Measurements from ENCODE around the gene SPTBN5.

SPTBN5 gene

GRCh38 chr15:41896566-41896965 is 2.7 kb upstream of the SPTBN5 start:
- TF ChIP-seq ZFP30 (CRISPR knock-in tag; IDR thresholded peaks at IDR 0.05) = no peak
- no peak for TF ChIP-seq RARB (CRISPR knock-in tag; IDR thresholded peaks at IDR 0.05)
- no peak for TF ChIP-seq TCF4 (CRISPR knock-in tag; IDR thresholded peaks at IDR 0.05; ENCODE audit: borderline replicate concordance)
- no peak for TF ChIP-seq CSDC2 (CRISPR knock-in tag; IDR thresholded peaks at IDR 0.05)
- no peak for TF ChIP-seq ZNF70 (CRISPR knock-in tag; IDR thresholded peaks at IDR 0.05)
- no peak for TF ChIP-seq PPARA (CRISPR knock-in tag; IDR thresholded peaks at IDR 0.05; ENCODE audit: borderline replicate concordance)
- TF ChIP-seq BACH2 (CRISPR knock-in tag; IDR thresholded peaks at IDR 0.05; ENCODE audit: borderline replicate concordance) = no peak
- TF ChIP-seq ARNTL (CRISPR knock-in tag; IDR thresholded peaks at IDR 0.05; ENCODE audit: borderline replicate concordance, low read depth) = no peak
- TF ChIP-seq SNAI2 (CRISPR knock-in tag; IDR thresholded peaks at IDR 0.05) = no peak
- TF ChIP-seq TOX (CRISPR knock-in tag; IDR thresholded peaks at IDR 0.05; ENCODE audit: borderline replicate concordance) = no peak
- no peak for TF ChIP-seq PATZ1 (CRISPR knock-in tag; IDR thresholded peaks at IDR 0.05; ENCODE audit: borderline replicate concordance)
- TF ChIP-seq ESRRG (CRISPR knock-in tag; IDR thresholded peaks at IDR 0.05) = no peak
- TF ChIP-seq CSRNP3 (CRISPR knock-in tag; IDR thresholded peaks at IDR 0.05) = no peak
- TF ChIP-seq OSR1 (CRISPR knock-in tag; IDR thresholded peaks at IDR 0.05) = no peak
- no peak for TF ChIP-seq ISL1 (CRISPR knock-in tag; IDR thresholded peaks at IDR 0.05)
- TF ChIP-seq TSHZ2 (CRISPR knock-in tag; IDR thresholded peaks at IDR 0.05) = no peak
- no peak for TF ChIP-seq POU6F1 (CRISPR knock-in tag; IDR thresholded peaks at IDR 0.05; ENCODE audit: borderline replicate concordance, low read depth)
- no peak for ATAC-seq

GRCh38 chr15:41895957-41896356 is 2.1 kb upstream of the SPTBN5 start:
- ATAC-seq = no peak
- no peak for TF ChIP-seq PPARA (CRISPR knock-in tag; IDR thresholded peaks at IDR 0.05; ENCODE audit: borderline replicate concordance)
- TF ChIP-seq TSHZ2 (CRISPR knock-in tag; IDR thresholded peaks at IDR 0.05) = no peak
- no peak for TF ChIP-seq ZNF70 (CRISPR knock-in tag; IDR thresholded peaks at IDR 0.05)
- TF ChIP-seq ESRRG (CRISPR knock-in tag; IDR thresholded peaks at IDR 0.05) = no peak
- TF ChIP-seq TCF4 (CRISPR knock-in tag; IDR thresholded peaks at IDR 0.05; ENCODE audit: borderline replicate concordance) = no peak
- no peak for TF ChIP-seq CREB5 (CRISPR knock-in tag; IDR thresholded peaks at IDR 0.05; ENCODE audit: low read depth)
- no peak for TF ChIP-seq ZFP3 (CRISPR knock-in tag; IDR thresholded peaks at IDR 0.05)
- TF ChIP-seq ZC3H10 (CRISPR knock-in tag; IDR thresholded peaks at IDR 0.05) = no peak
- no peak for TF ChIP-seq CSDC2 (CRISPR knock-in tag; IDR thresholded peaks at IDR 0.05)
- no peak for TF ChIP-seq CSRNP3 (CRISPR knock-in tag; IDR thresholded peaks at IDR 0.05)
- TF ChIP-seq GLIS3 (CRISPR knock-in tag; IDR thresholded peaks at IDR 0.05) = no peak
- TF ChIP-seq ZFP30 (CRISPR knock-in tag; IDR thresholded peaks at IDR 0.05) = no peak
- no peak for TF ChIP-seq PATZ1 (CRISPR knock-in tag; IDR thresholded peaks at IDR 0.05; ENCODE audit: borderline replicate concordance)
- no peak for TF ChIP-seq TOX (CRISPR knock-in tag; IDR thresholded peaks at IDR 0.05; ENCODE audit: borderline replicate concordance)
- no peak for TF ChIP-seq OSR1 (CRISPR knock-in tag; IDR thresholded peaks at IDR 0.05)
- TF ChIP-seq ISL1 (CRISPR knock-in tag; IDR thresholded peaks at IDR 0.05) = no peak
